Kidney (tissue), 14 donors: ENCODE results near the gene FAF1. TPM values are rescaled to one million over a fixed set of nuclear protein-coding genes. Genes with fewer than 3 reads are reported as not detected.

Experiments
- DNase-seq, 5 donors: peaks; one replicate each; pipeline ENCODE4 v3.0.0-alpha.2; 2013 to 2020
- FAIRE-seq: peaks from 2 replicates; lab custom pipeline; 2012; peaks lifted over from hg19 to GRCh38; lab: Jason Lieb, UNC
- H3K27ac ChIP-seq, 2 donors: one replicate each; pipeline ENCODE4 v1.7.0; 2013; ENCODE audit warnings: low read depth in 2 of 2, low read length in 2 of 2, inconsistent platforms in 1 of 2
- H3K27me3 ChIP-seq: one replicate; pipeline ENCODE4 v1.7.1; 2013; ENCODE audit warnings: low read length, inconsistent platforms; ENCODE audit not compliant: control insufficient read depth, insufficient read depth
- H3K36me3 ChIP-seq, 3 donors: one replicate each; pipeline versions ENCODE4 v1.7.0 to v1.7.1; 2013; ENCODE audit warnings: low read length in 3 of 3, control low read depth in 1 of 3, inconsistent platforms in 1 of 3; ENCODE audit not compliant: insufficient read depth in 3 of 3, control insufficient read depth in 2 of 3
- H3K4me1 ChIP-seq, 3 donors: one replicate each; pipeline versions ENCODE4 v1.7.0 to v1.7.1; 2013; ENCODE audit warnings: low read length in 3 of 3, inconsistent platforms in 1 of 3, low read depth in 1 of 3; ENCODE audit not compliant: control insufficient read depth in 2 of 3, insufficient read depth in 2 of 3
- H3K4me3 ChIP-seq, 3 donors: one replicate each; pipeline versions ENCODE4 v1.7.0 to v1.8.1; 2013; ENCODE audit warnings: low read length in 3 of 3, control low read depth in 1 of 3, inconsistent platforms in 1 of 3
- H3K9ac ChIP-seq, 3 donors: one replicate each; pipeline versions ENCODE4 v1.7.0 to v1.7.1; 2013; ENCODE audit warnings: low read length in 3 of 3, control low read depth in 1 of 3, inconsistent platforms in 1 of 3
- H3K9me3 ChIP-seq, 3 donors: one replicate each; pipeline versions ENCODE4 v1.7.0 to v1.7.1; 2013; ENCODE audit warnings: low read length in 3 of 3, control low read depth in 1 of 3, inconsistent platforms in 1 of 3; ENCODE audit not compliant: control insufficient read depth in 2 of 3, insufficient read depth in 1 of 3
- CTCF ChIP-seq: IDR thresholded peaks from 3 replicates; pipeline ENCODE4 v1.5.1; 2012; ENCODE audit warnings: mild to moderate bottlenecking, moderate library complexity, borderline replicate concordance; ENCODE audit not compliant: insufficient read depth; ENCODE audit errors: extremely low read depth
- intact Hi-C: fragments of 100-400 bp; cut with DNase I; formaldehyde crosslinking; loops from one replicate; pipeline ENCODE4 v1.11.1; 2022
- polyA plus RNA-seq: library from polyadenylated mRNA; stranded (reverse); fragments of 350-450 nt; fragmentation: Illumina TruSeq; extraction: RNeasy Lipid Tissue Mini Kit (QIAGEN cat#74804); gene quantifications from one replicate; pipeline ENCODE4 v1.2.3, GENCODE V29; 2014; ENCODE audit warnings: low read depth, low replicate concordance; ENCODE audit not compliant: insufficient read depth
- total RNA-seq: library from RNA; stranded (reverse); fragmentation: NEBNext Ultra II Directional; extraction: Animal tissue kit (Norgen Biotek cat#: 25700); gene quantifications from one replicate; pipeline ENCODE4 v1.2.1, GENCODE V29; 2021
- donor health status: control.
- donor health status: control.
- donor health status: control.
- donor health status: control.
- donor health status: control.
- donor health status: DM: yes; HTN: yes; CAD: no.
- donor health status: Normal renal cell carcinoma (clear cell type).

Gene FAF1
- total and polyA plus RNA-seq, 2 donors from 2014 or later: 50.1 to 72.8 TPM

GRCh38 chr1:50703240-50703639 lies 256.8 kb downstream of the FAF1 start:
- intact Hi-C loops: no loop called here
- no peaks in the 10 kb centered on the region for H3K9me3 ChIP-seq
- H3K9ac ChIP-seq: no peak overlapping the region
- H3K4me3 ChIP-seq: no peak overlapping the region
- no peak overlapping the region for H3K27ac ChIP-seq
- DNase-seq (no peak), FAIRE-seq (no peak)
- no peak for TF ChIP-seq CTCF
- H3K4me1 ChIP-seq: peaks cover 0 to 6% (median 0%) of the 10 kb centered on the region in 3 donors
- H3K36me3 ChIP-seq: no peaks in the 10 kb centered on the region
- no peaks in the 10 kb centered on the region for H3K27me3 ChIP-seq

GRCh38 chr1:50702395-50702794 lies 257.7 kb downstream of the FAF1 start:
- H3K4me3 ChIP-seq: no peak overlapping the region
- peaks cover 0 to 6% (median 0%) of the 10 kb centered on the region in 3 donors for H3K4me1 ChIP-seq
- H3K9me3 ChIP-seq: no peaks in the 10 kb centered on the region
- intact Hi-C loops: no loop called here
- no peak overlapping the region for H3K27ac ChIP-seq
- no peaks in the 10 kb centered on the region for H3K36me3 ChIP-seq
- DNase-seq (no peak), FAIRE-seq (no peak)
- no peak for TF ChIP-seq CTCF
- H3K9ac ChIP-seq: no peak overlapping the region
- no peaks in the 10 kb centered on the region for H3K27me3 ChIP-seq

DNA sequence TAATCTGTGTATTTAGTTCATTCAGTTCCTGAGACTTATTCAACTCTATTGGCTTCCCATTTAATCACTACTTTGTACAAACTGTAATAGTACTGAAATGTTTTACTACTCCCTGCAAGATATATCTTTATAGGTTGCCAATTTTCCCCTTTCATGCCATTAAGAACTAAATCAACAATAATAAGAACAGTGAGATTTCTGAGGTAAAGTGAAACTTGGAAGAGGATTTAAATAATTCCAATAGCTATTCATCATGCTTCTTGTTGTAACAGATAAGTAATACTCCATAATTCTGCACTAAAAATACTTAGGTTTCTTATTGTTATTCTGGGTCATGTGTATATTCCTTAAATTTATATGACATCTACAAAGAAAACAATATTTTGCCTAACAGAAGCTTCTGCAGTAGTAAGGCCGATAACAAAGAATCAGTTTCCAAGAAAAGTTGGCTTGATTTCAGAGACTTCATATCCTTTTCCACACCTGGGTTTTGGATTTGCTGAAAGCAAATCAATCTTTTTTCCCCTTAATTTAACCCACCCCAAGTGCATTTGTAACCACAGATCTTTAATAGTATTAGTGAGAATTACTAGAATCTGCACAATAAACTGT lies 258.3 kb downstream of the FAF1 start:
- Histone ChIP-seq H3K36me3 (no peaks in the 10 kb centered on the region), H3K4me3 (no peak overlapping the region), H3K9me3 (no peaks in the 10 kb centered on the region), H3K9ac (no peak overlapping the region), H3K4me1 (peaks cover 0 to 6% (median 0%) of the 10 kb centered on the region in 3 donors), H3K27ac (no peak overlapping the region), H3K27me3 (no peaks in the 10 kb centered on the region)
- intact Hi-C loops: no loop called here
- TF ChIP-seq CTCF: no peak
- DNase-seq (no peak), FAIRE-seq (no peak)

- Histone ChIP-seq H3K9me3 (no peaks in the 10 kb centered on the region), H3K36me3 (no peaks in the 10 kb centered on the region), H3K27me3 (no peaks in the 10 kb centered on the region), H3K9ac (no peak overlapping the region), H3K27ac (no peak overlapping the region), H3K4me1 (peaks cover 0 to 3% (median 0%) of the 10 kb centered on the region in 3 donors), H3K4me3 (no peak overlapping the region)
- TF ChIP-seq CTCF: no peak
- intact Hi-C loops: no loop called here
- FAIRE-seq: no peak
- DNase-seq: no peak
Measured at GRCh38 chr1:50700621-50701020, 259.4 kb downstream of the FAF1 start.
